ENCODE measurements around the gene OGFR. TPM values are rescaled to one million over a fixed set of nuclear protein-coding genes. Genes with fewer than 3 reads are reported as not detected.

Gene OGFR
- total RNA-seq, 1 experiment from 2014 or later: 73.6 TPM

DNA sequence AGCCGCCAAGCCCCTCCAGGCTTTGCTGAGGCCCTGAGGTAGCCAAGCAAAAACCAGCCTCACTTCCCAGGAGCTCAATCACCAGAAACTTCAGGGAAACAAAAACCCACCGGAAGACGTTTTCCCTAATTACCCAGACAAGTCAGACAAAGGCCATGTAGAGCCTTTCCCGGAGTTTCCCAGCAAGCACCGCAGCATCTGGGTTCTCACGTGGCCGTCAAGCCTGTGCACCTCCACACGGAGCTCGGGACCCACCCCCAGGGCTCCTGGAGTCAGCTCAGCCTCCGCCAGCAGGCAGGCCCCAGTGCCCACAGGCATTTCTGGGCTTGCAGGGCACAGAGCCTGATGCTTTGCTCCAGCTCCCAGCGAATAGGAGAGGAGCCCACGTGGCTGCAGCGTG is 18.5 kb upstream of the OGFR start:
- CTCF ChIA-PET: no interaction called here
- Histone ChIP-seq H3K9me3 (ENCODE audit: control insufficient read depth in 1 of 2, insufficient read depth in 1 of 2, low read depth in 1 of 2, low read length in 2 of 2) (no peaks in the 10 kb centered on the region), H3K79me2 (ENCODE audit: insufficient read depth, low read length) (no peaks in the 10 kb centered on the region), H3K4me3 (replicated peaks in 1 of 2; ENCODE audit: low read depth in 1 of 2, low read length in 2 of 2) (no peak overlapping the region), H3K36me3 (ENCODE audit: control insufficient read depth in 1 of 2, insufficient read depth in 2 of 2, low read length in 2 of 2) (no peaks in the 10 kb centered on the region), H3K27me3 (ENCODE audit: insufficient read depth, low read length) (no peaks in the 10 kb centered on the region), H3K4me2 (ENCODE audit: low read length) (no peak overlapping the region), H4K20me1 (ENCODE audit: insufficient read depth) (no peaks in the 10 kb centered on the region), H3K4me1 (ENCODE audit: control insufficient read depth in 1 of 2, insufficient read depth in 2 of 2, low read length in 2 of 2) (peaks cover 9 to 20% of the 10 kb centered on the region in 2 experiments; a peak in 3 of 4 replicates), H3K9ac (ENCODE audit: low read length) (no peak overlapping the region), H3K27ac (ENCODE audit: low read depth, low read length) (no peak overlapping the region; the same call in 1 of the 2 replicates), H3K9me2 (ENCODE audit: insufficient read depth) (no peaks in the 10 kb centered on the region), H2AFZ (ENCODE audit: low read depth, low read length, poor library complexity, severe bottlenecking) (no peak overlapping the region)
- BruUV-seq (replicated peaks): no TSS peak
- intact Hi-C loops (cut with micrococcal nuclease): no loop called here
- POLR2A ChIA-PET: no interaction called here
- ATAC-seq: no peak
- RAD21 ChIA-PET (ENCODE audit: low non-redundant PET in 1 of 2, low total read pairs in 2 of 2, uncharacterized antibody in 2 of 2, unreplicated experiment in 2 of 2): no interaction called here
- DNase-seq (ENCODE audit: low read depth, low spot score): no peak
- no peak for TF ChIP-seq EZH2phosphoT487 (IDR thresholded peaks at IDR 0.05; ENCODE audit: borderline replicate concordance)

DNA sequence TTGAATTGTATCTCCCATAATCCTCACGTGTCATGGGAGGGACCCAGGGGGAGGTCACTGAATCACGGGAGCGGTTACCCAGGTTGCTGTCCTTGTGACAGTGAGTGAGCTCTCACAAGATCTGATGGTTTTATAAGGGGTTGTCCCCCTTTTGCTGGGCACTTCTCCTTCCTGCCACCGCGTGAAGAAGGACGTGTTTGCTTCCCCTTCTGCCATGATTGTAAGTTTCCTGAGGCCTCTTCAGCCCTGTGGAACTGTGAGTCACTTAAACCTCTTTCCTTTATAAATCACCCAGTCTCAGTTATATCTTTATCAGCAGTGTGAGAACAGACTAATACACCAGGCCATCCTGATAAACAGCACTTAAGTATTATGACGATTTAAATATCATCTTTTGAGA is 17.3 kb upstream of the OGFR start:
- no peak overlapping the region for H3K4me3 ChIP-seq (replicated peaks in 1 of 2; ENCODE audit: low read depth in 1 of 2, low read length in 2 of 2)
- DNase-seq (ENCODE audit: low read depth, low spot score): no peak
- H3K9ac ChIP-seq (ENCODE audit: low read length): no peak overlapping the region
- H3K9me3 ChIP-seq (ENCODE audit: control insufficient read depth in 1 of 2, insufficient read depth in 1 of 2, low read depth in 1 of 2, low read length in 2 of 2): no peaks in the 10 kb centered on the region
- no TSS peak for BruUV-seq (replicated peaks)
- no peaks in the 10 kb centered on the region for H3K36me3 ChIP-seq (ENCODE audit: control insufficient read depth in 1 of 2, insufficient read depth in 2 of 2, low read length in 2 of 2)
- ChIA-PET RAD21 (ENCODE audit: low non-redundant PET in 1 of 2, low total read pairs in 2 of 2, uncharacterized antibody in 2 of 2, unreplicated experiment in 2 of 2) (no interaction called here), POLR2A (no interaction called here), CTCF (no interaction called here)
- no peak overlapping the region for H3K27ac ChIP-seq (ENCODE audit: low read depth, low read length)
- intact Hi-C loops (cut with micrococcal nuclease): no loop called here
- peaks cover 5 to 22% of the 10 kb centered on the region in 2 experiments; a peak in 3 of 4 replicates for H3K4me1 ChIP-seq (ENCODE audit: control insufficient read depth in 1 of 2, insufficient read depth in 2 of 2, low read length in 2 of 2)
- no peak overlapping the region for H3K4me2 ChIP-seq (ENCODE audit: low read length)
- H3K9me2 ChIP-seq (ENCODE audit: insufficient read depth): no peaks in the 10 kb centered on the region
- TF ChIP-seq FOSL1 (IDR thresholded peaks at IDR 0.05; ENCODE audit: low read depth): no peak
- no peaks in the 10 kb centered on the region for H3K27me3 ChIP-seq (ENCODE audit: insufficient read depth, low read length)
- no peak overlapping the region for H2AFZ ChIP-seq (ENCODE audit: low read depth, low read length, poor library complexity, severe bottlenecking)
- ATAC-seq: no peak
- no peaks in the 10 kb centered on the region for H4K20me1 ChIP-seq (ENCODE audit: insufficient read depth)
- H3K79me2 ChIP-seq (ENCODE audit: insufficient read depth, low read length): no peaks in the 10 kb centered on the region

DNA sequence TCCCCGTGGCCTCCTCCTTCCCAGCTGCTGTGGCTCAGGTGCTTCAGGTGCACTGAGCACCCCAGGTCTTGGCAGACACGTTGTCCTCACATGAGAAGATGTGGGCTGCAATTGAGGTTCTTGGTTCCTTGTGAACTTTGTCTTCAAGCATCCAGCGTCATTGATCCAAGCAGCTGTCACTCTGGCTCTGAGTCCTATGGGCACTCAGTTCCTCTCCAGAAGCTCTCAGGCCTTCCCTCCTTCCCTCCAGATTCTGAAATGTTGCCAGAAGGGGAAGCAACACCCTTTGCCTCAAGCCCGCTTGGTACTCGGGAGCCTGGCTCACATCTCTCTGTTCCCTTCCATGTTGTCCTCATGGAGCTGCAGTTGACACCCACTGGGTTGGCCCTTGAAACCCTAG is 16.8 kb upstream of the OGFR start:
- Histone ChIP-seq H3K9me2 (ENCODE audit: insufficient read depth) (no peaks in the 10 kb centered on the region), H3K4me1 (ENCODE audit: control insufficient read depth in 1 of 2, insufficient read depth in 2 of 2, low read length in 2 of 2) (peaks cover 6 to 22% of the 10 kb centered on the region in 2 experiments; a peak in 3 of 4 replicates), H3K9me3 (ENCODE audit: control insufficient read depth in 1 of 2, insufficient read depth in 1 of 2, low read depth in 1 of 2, low read length in 2 of 2) (no peaks in the 10 kb centered on the region), H3K79me2 (ENCODE audit: insufficient read depth, low read length) (no peaks in the 10 kb centered on the region), H3K27ac (ENCODE audit: low read depth, low read length) (no peak overlapping the region), H3K36me3 (ENCODE audit: control insufficient read depth in 1 of 2, insufficient read depth in 2 of 2, low read length in 2 of 2) (no peaks in the 10 kb centered on the region), H4K20me1 (ENCODE audit: insufficient read depth) (no peaks in the 10 kb centered on the region), H3K9ac (ENCODE audit: low read length) (no peak overlapping the region), H3K4me3 (replicated peaks in 1 of 2; ENCODE audit: low read depth in 1 of 2, low read length in 2 of 2) (no peak overlapping the region), H2AFZ (ENCODE audit: low read depth, low read length, poor library complexity, severe bottlenecking) (no peak overlapping the region), H3K4me2 (ENCODE audit: low read length) (no peak overlapping the region), H3K27me3 (ENCODE audit: insufficient read depth, low read length) (no peaks in the 10 kb centered on the region)
- no peak for ATAC-seq
- BruUV-seq (replicated peaks): no TSS peak
- DNase-seq (ENCODE audit: low read depth, low spot score): no peak
- POLR2A ChIA-PET: no interaction called here
- CTCF ChIA-PET: no interaction called here
- RAD21 ChIA-PET (ENCODE audit: low non-redundant PET in 1 of 2, low total read pairs in 2 of 2, uncharacterized antibody in 2 of 2, unreplicated experiment in 2 of 2): no interaction called here
- intact Hi-C loops (cut with micrococcal nuclease): no loop called here
- TF ChIP-seq EZH2 (IDR thresholded peaks at IDR 0.05) (no peak), FOSL1 (IDR thresholded peaks at IDR 0.05; ENCODE audit: low read depth) (no peak), EGR1 (IDR thresholded peaks at IDR 0.05; ENCODE audit: low read depth) (no peak), JUND (IDR thresholded peaks at IDR 0.05) (no peak), YY1 (IDR thresholded peaks at IDR 0.05; ENCODE audit: extremely low read depth, insufficient replicate concordance, low read depth, low read length) (no peak), TCF7L2 (IDR thresholded peaks at IDR 0.05; ENCODE audit: borderline replicate concordance, extremely low read depth, insufficient read depth, insufficient read length) (no peak), EZH2phosphoT487 (IDR thresholded peaks at IDR 0.05; ENCODE audit: borderline replicate concordance) (no peak), CEBPB (IDR thresholded peaks at IDR 0.05; ENCODE audit: low read depth) (no peak), CBX3 (IDR thresholded peaks at IDR 0.05; ENCODE audit: low read depth) (no peak), ZFX (IDR thresholded peaks at IDR 0.05) (no peak), SP1 (IDR thresholded peaks at IDR 0.05; ENCODE audit: low read depth) (no peak), SIN3A (IDR thresholded peaks at IDR 0.05; ENCODE audit: low read depth) (no peak)
- TF ChIP-seq, protein P1, sequence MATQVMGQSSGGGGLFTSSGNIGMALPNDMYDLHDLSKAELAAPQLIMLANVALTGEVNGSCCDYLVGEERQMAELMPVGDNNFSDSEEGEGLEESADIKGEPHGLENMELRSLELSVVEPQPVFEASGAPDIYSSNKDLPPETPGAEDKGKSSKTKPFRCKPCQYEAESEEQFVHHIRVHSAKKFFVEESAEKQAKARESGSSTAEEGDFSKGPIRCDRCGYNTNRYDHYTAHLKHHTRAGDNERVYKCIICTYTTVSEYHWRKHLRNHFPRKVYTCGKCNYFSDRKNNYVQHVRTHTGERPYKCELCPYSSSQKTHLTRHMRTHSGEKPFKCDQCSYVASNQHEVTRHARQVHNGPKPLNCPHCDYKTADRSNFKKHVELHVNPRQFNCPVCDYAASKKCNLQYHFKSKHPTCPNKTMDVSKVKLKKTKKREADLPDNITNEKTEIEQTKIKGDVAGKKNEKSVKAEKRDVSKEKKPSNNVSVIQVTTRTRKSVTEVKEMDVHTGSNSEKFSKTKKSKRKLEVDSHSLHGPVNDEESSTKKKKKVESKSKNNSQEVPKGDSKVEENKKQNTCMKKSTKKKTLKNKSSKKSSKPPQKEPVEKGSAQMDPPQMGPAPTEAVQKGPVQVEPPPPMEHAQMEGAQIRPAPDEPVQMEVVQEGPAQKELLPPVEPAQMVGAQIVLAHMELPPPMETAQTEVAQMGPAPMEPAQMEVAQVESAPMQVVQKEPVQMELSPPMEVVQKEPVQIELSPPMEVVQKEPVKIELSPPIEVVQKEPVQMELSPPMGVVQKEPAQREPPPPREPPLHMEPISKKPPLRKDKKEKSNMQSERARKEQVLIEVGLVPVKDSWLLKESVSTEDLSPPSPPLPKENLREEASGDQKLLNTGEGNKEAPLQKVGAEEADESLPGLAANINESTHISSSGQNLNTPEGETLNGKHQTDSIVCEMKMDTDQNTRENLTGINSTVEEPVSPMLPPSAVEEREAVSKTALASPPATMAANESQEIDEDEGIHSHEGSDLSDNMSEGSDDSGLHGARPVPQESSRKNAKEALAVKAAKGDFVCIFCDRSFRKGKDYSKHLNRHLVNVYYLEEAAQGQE (IDR thresholded peaks at IDR 0.05; ENCODE audit: low read depth): no peak

Measured in HCT116 (cell line).